ENCODE results near the gene PPP1R13B.

The PPP1R13B gene

GRCh38 chr14:103728721-103729120, 118.7 kb downstream of the PPP1R13B start:
- TF ChIP-seq POLR2AphosphoS5 (IDR thresholded peaks at IDR 0.05; ENCODE audit: low read depth, low read length) (no peak), REST (IDR thresholded peaks at IDR 0.05; ENCODE audit: insufficient read depth in 1 of 2, low read depth in 2 of 2, low read length in 2 of 2) (no peak), SIN3A (IDR thresholded peaks at IDR 0.05; ENCODE audit: borderline replicate concordance, insufficient read depth, low read length) (no peak), FOXP2 (optimal IDR thresholded peaks at IDR 0.05; ENCODE audit: borderline replicate concordance, extremely low read depth, extremely low read length, insufficient read depth) (no peak), TAF1 (IDR thresholded peaks at IDR 0.05; ENCODE audit: borderline replicate concordance, insufficient read depth, low read length) (no peak)

GRCh38 chr14:103728141-103728540, 119.2 kb downstream of the PPP1R13B start:
- TF ChIP-seq TAF1 (IDR thresholded peaks at IDR 0.05; ENCODE audit: borderline replicate concordance, insufficient read depth, low read length) (no peak), POLR2AphosphoS5 (IDR thresholded peaks at IDR 0.05; ENCODE audit: low read depth, low read length) (no peak), SIN3A (IDR thresholded peaks at IDR 0.05; ENCODE audit: borderline replicate concordance, insufficient read depth, low read length) (no peak), FOXP2 (optimal IDR thresholded peaks at IDR 0.05; ENCODE audit: borderline replicate concordance, extremely low read depth, extremely low read length, insufficient read depth) (no peak), REST (IDR thresholded peaks at IDR 0.05; ENCODE audit: insufficient read depth in 1 of 2, low read depth in 2 of 2, low read length in 2 of 2) (no peak)

GRCh38 chr14:103727313-103727980, 119.9 kb downstream of the PPP1R13B start:
- TF ChIP-seq FOXP2 (optimal IDR thresholded peaks at IDR 0.05; ENCODE audit: borderline replicate concordance, extremely low read depth, extremely low read length, insufficient read depth): no peak
- no peak for TF ChIP-seq SIN3A (IDR thresholded peaks at IDR 0.05; ENCODE audit: borderline replicate concordance, insufficient read depth, low read length)
- no peak for TF ChIP-seq POLR2AphosphoS5 (IDR thresholded peaks at IDR 0.05; ENCODE audit: low read depth, low read length)
- TF ChIP-seq REST (IDR thresholded peaks at IDR 0.05; ENCODE audit: insufficient read depth in 1 of 2, low read depth in 2 of 2, low read length in 2 of 2): no peak
- no peak for TF ChIP-seq TAF1 (IDR thresholded peaks at IDR 0.05; ENCODE audit: borderline replicate concordance, insufficient read depth, low read length)

- TF ChIP-seq SIN3A (IDR thresholded peaks at IDR 0.05; ENCODE audit: borderline replicate concordance, insufficient read depth, low read length) (no peak), TAF1 (IDR thresholded peaks at IDR 0.05; ENCODE audit: borderline replicate concordance, insufficient read depth, low read length) (no peak), REST (IDR thresholded peaks at IDR 0.05; ENCODE audit: insufficient read depth in 1 of 2, low read depth in 2 of 2, low read length in 2 of 2) (no peak), FOXP2 (optimal IDR thresholded peaks at IDR 0.05; ENCODE audit: borderline replicate concordance, extremely low read depth, extremely low read length, insufficient read depth) (no peak), POLR2AphosphoS5 (IDR thresholded peaks at IDR 0.05; ENCODE audit: low read depth, low read length) (no peak)
Measured at GRCh38 chr14:103726474-103726873, 120.9 kb downstream of the PPP1R13B start.
